GM10266 (cell line): Measurements from ENCODE around the gene FOCAD.

Source experiments
- DNase-seq: peaks from one replicate; pipeline ENCODE4 v3.0.0; 2012; ENCODE audit errors: extremely low spot score
- TF ChIP-seq, protein P1 (sequence below): IDR thresholded peaks from 2 replicates; pipeline ENCODE4 v1.5.1; 2012; ENCODE audit warnings: mild to moderate bottlenecking, low read depth; ENCODE audit not compliant: control insufficient read depth, insufficient read depth; ENCODE audit errors: missing control alignments

The FOCAD gene

GRCh38 chr9:21016701-21017491 is 332.8 kb downstream of the FOCAD start:
- DNase-seq: no peak
- TF ChIP-seq, protein P1, sequence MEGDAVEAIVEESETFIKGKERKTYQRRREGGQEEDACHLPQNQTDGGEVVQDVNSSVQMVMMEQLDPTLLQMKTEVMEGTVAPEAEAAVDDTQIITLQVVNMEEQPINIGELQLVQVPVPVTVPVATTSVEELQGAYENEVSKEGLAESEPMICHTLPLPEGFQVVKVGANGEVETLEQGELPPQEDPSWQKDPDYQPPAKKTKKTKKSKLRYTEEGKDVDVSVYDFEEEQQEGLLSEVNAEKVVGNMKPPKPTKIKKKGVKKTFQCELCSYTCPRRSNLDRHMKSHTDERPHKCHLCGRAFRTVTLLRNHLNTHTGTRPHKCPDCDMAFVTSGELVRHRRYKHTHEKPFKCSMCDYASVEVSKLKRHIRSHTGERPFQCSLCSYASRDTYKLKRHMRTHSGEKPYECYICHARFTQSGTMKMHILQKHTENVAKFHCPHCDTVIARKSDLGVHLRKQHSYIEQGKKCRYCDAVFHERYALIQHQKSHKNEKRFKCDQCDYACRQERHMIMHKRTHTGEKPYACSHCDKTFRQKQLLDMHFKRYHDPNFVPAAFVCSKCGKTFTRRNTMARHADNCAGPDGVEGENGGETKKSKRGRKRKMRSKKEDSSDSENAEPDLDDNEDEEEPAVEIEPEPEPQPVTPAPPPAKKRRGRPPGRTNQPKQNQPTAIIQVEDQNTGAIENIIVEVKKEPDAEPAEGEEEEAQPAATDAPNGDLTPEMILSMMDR: no peak

- TF ChIP-seq, protein P1: no peak
- no peak for DNase-seq
Measured at GRCh38 chr9:21018177-21018576, 334.1 kb downstream of the FOCAD start.

- DNase-seq: no peak
- TF ChIP-seq, protein P1: no peak
Measured at GRCh38 chr9:21023861-21024260, 339.8 kb downstream of the FOCAD start.

- TF ChIP-seq, protein P1: no peak
- DNase-seq: no peak
Measured at GRCh38 chr9:21027295-21027694, 343.2 kb downstream of the FOCAD start.

- TF ChIP-seq, protein P1: no peak
- DNase-seq: no peak
Measured at GRCh38 chr9:21028466-21028865, 344.4 kb downstream of the FOCAD start.

- TF ChIP-seq, protein P1: no peak
- no peak for DNase-seq
Measured at GRCh38 chr9:21029661-21030060, 345.6 kb downstream of the FOCAD start.

GRCh38 chr9:21030389-21031035 is 346.5 kb downstream of the FOCAD start:
- DNase-seq: peak; percentile 73
- TF ChIP-seq, protein P1: no peak
